GM12878 (cell line): ENCODE results near the gene DOCK7. TPM values are rescaled to one million over a fixed set of nuclear protein-coding genes. Genes with fewer than 3 reads are reported as not detected.
A peak's percentile ranks its signal among the peaks of the same experiment; 100 is the strongest.

ENCODE experiments used
- ATAC-seq: fragments of 200-7000 bp; cut with Tn5 transposase; 3 replicates; pipeline ENCODE4 v1.9.1; 2020; ENCODE audit warnings: mild to moderate bottlenecking, moderate library complexity
- BruUV-seq: library from RNA; stranded (reverse); fragments of 400-500 nt; replicated peaks from 2 replicates; lab custom pipeline; 2021; lab: Mats Ljungman, UMichigan
- CTCF ChIA-PET: fragments of 300-600 bp; sonication (Branson Sonifier 250); formaldehyde crosslinking; extraction: SDS; loops from one replicate; lab custom pipeline; 2021; ENCODE audit warnings: inconsistent platforms; lab: Yijun Ruan, JAX
- POLR2A ChIA-PET: fragments of 350-600 bp; formaldehyde crosslinking; extraction: SDS; loops from one replicate; lab custom pipeline; 2021; ENCODE audit warnings: inconsistent platforms; lab: Charles Lee
- RAD21 ChIA-PET: fragments of 300-600 bp; sonication (Branson Sonifier 250); formaldehyde crosslinking; loops from one replicate; lab custom pipeline; 2023; ENCODE audit warnings: antibody characterized with exemption; ENCODE audit not compliant: unreplicated experiment; lab: Charles Lee
- SMC1A ChIA-PET: fragments of 300-600 bp; sonication (Branson Sonifier 250); formaldehyde crosslinking; loops from one replicate; lab custom pipeline; 2023; ENCODE audit not compliant: unreplicated experiment, uncharacterized antibody; lab: Charles Lee
- DNase-seq: peaks from one replicate; pipeline ENCODE4 v3.0.0-alpha.2; 2011; ENCODE audit warnings: low read depth, low spot score
- FAIRE-seq: peaks from 3 replicates; lab custom pipeline; 2011; peaks lifted over from hg19 to GRCh38; lab: Jason Lieb, UNC
- H2AFZ ChIP-seq: 2 replicates; pipeline ENCODE4 v1.6.0; 2011; ENCODE audit warnings: low read depth, low read length, control low read depth; ENCODE audit not compliant: control insufficient read depth
- H3K27ac ChIP-seq: 2 replicates; pipeline ENCODE4 v1.5.1; 2011; ENCODE audit warnings: control low read depth; ENCODE audit not compliant: control insufficient read depth, insufficient read depth
- H3K27me3 ChIP-seq, 2 experiments: replicated peaks in 1 of 2; 2 replicates each; pipeline versions ENCODE4 v1.6.0 to v1.6.1; 2011; ENCODE audit warnings: low read length in 1 of 2; ENCODE audit not compliant: control insufficient read depth in 2 of 2, insufficient read depth in 2 of 2
- H3K36me3 ChIP-seq, 2 experiments: 2 replicates each; pipeline ENCODE4 v1.5.1; 2011; ENCODE audit warnings: low read length in 1 of 2; ENCODE audit not compliant: control insufficient read depth in 2 of 2, insufficient read depth in 2 of 2
- H3K4me1 ChIP-seq: 2 replicates; pipeline ENCODE4 v1.6.1; 2011; ENCODE audit warnings: mild to moderate bottlenecking, low read length, moderate library complexity, mixed read lengths; ENCODE audit not compliant: control insufficient read depth, insufficient read depth
- H3K4me2 ChIP-seq: 2 replicates; pipeline ENCODE4 v1.6.0; 2011; ENCODE audit warnings: control low read depth; ENCODE audit not compliant: control insufficient read depth, insufficient read depth
- H3K4me3 ChIP-seq: fragments of 200-600 bp; sonication (generic); 2 replicates; pipeline ENCODE4 v1.5.1; 2016
- H3K79me2 ChIP-seq: 2 replicates; pipeline ENCODE4 v1.6.0; 2011; ENCODE audit warnings: low read length; ENCODE audit not compliant: control insufficient read depth, insufficient read depth
- H3K9ac ChIP-seq: 2 replicates; pipeline ENCODE4 v1.8.0; 2011; ENCODE audit warnings: low read length, control low read depth, mixed read lengths; ENCODE audit not compliant: control insufficient read depth, insufficient read depth
- H3K9me3 ChIP-seq: replicated peaks from 3 replicates; pipeline ENCODE4 v1.5.1; 2011; ENCODE audit warnings: mild to moderate bottlenecking, low read length; ENCODE audit not compliant: control insufficient read depth, insufficient read depth
- H4K20me1 ChIP-seq: 2 replicates; pipeline ENCODE4 v1.6.0; 2011; ENCODE audit not compliant: control insufficient read depth, insufficient read depth
- ASH2L ChIP-seq: fragments of 300-600, 200-600 bp; sonication (generic); IDR thresholded peaks from 2 replicates; pipeline ENCODE4 v1.6.1; 2017; ENCODE audit warnings: low read depth, mild to moderate bottlenecking, borderline replicate concordance
- BHLHE40 ChIP-seq, 2 experiments: fragments of 450-650 bp in 1 of 2; IDR thresholded peaks; 2 replicates each; pipeline ENCODE4 v1.6.1; 2011 to 2017; ENCODE audit warnings: low read depth in 2 of 2, borderline replicate concordance in 1 of 2, improper control_type of control experiment in 1 of 2, low read length in 1 of 2, mild to moderate bottlenecking in 1 of 2
- CHD1 ChIP-seq: IDR thresholded peaks from 2 replicates; pipeline ENCODE4 v1.6.1; 2012; ENCODE audit warnings: low read depth, low read length, improper control_type of control experiment
- EED ChIP-seq: sonication (generic); IDR thresholded peaks from 2 replicates; pipeline ENCODE4 v1.6.1; 2016; ENCODE audit warnings: antibody characterized with exemption, low read depth
- KDM1A ChIP-seq: fragments of 200-600 bp; sonication (generic); IDR thresholded peaks from 2 replicates; pipeline ENCODE4 v1.6.1; 2016; ENCODE audit warnings: borderline replicate concordance
- MTA3 ChIP-seq: IDR thresholded peaks from 2 replicates; pipeline ENCODE4 v1.6.1; 2012; ENCODE audit warnings: low read length, inconsistent platforms, borderline replicate concordance
- MYC ChIP-seq: IDR thresholded peaks from 2 replicates; pipeline ENCODE4 v1.6.1; 2011; ENCODE audit warnings: mild to moderate bottlenecking, low read length, moderate library complexity, inconsistent platforms; ENCODE audit not compliant: insufficient read depth, insufficient replicate concordance, insufficient read length, severe bottlenecking
- POLR2A ChIP-seq: IDR thresholded peaks from 2 replicates; pipeline ENCODE4 v1.6.1; 2011; ENCODE audit warnings: low read depth, mild to moderate bottlenecking, low read length
- RAD21 ChIP-seq: IDR thresholded peaks from 2 replicates; pipeline ENCODE4 v1.6.1; 2011; ENCODE audit warnings: mild to moderate bottlenecking, low read depth, low read length, moderate library complexity; ENCODE audit not compliant: insufficient read depth
- SMAD1 ChIP-seq: fragments of 450-650 bp; IDR thresholded peaks from 2 replicates; pipeline ENCODE4 v1.6.1; 2018; ENCODE audit warnings: mild to moderate bottlenecking, low read depth; ENCODE audit not compliant: partially characterized antibody
- STAT1 ChIP-seq: fragments of 450-650 bp; conservative IDR thresholded peaks from 2 replicates; pipeline ENCODE4 v1.6.1; 2014; ENCODE audit warnings: antibody characterized with exemption, mild to moderate bottlenecking
- TCF3 ChIP-seq: IDR thresholded peaks from 2 replicates; pipeline ENCODE4 v1.6.1; 2012; ENCODE audit warnings: low read depth, mild to moderate bottlenecking, low read length, borderline replicate concordance; ENCODE audit not compliant: insufficient read depth
- WRNIP1 ChIP-seq: IDR thresholded peaks from 2 replicates; pipeline ENCODE4 v1.6.1; 2011; ENCODE audit warnings: low read depth, low read length, improper control_type of control experiment, borderline replicate concordance
- ZBTB11 ChIP-seq: fragments of 450-650 bp; formaldehyde crosslinking; IDR thresholded peaks from 2 replicates; pipeline ENCODE4 v1.5.0; 2022; ENCODE audit warnings: mild to moderate bottlenecking, missing genetic modification characterization
- WGBS: methylation state at CpG from one replicate; pipeline ENCODE4 v1.1.6; 2016; ENCODE audit warnings: low lambda C conversion rate; ENCODE audit not compliant: insufficient replicate concordance, insufficient coverage; ENCODE audit errors: missing lambda C conversion rate; 5-methylcytosine and 5-hydroxymethylcytosine counted together
- in situ Hi-C: fragments of 300-500 bp; cut with MboI; formaldehyde crosslinking; loops from 9 replicates; pipeline ENCODE4 v1.14.3; 2018; ENCODE audit warnings: mixed read lengths
- intact Hi-C: fragments of 100-400 bp; cut with micrococcal nuclease; formaldehyde crosslinking; loops from one replicate; pipeline ENCODE4 v1.14.2; 2022; ENCODE audit not compliant: unreplicated experiment
- polyA plus RNA-seq, 11 experiments: library from polyadenylated mRNA; depleted of rRNA in 4 of 11; unstranded in 6 of 11; stranded (reverse) in 5 of 11; fragments of >200 nt; fragmentation: Nextera tagmentation in 4 of 11; fragmentation: Illumina TruSeq in 1 of 11; extraction: Ambion mirVana in 4 of 11; extraction: Trizol in 1 of 11; gene quantifications; 1 replicate in 1 of 11; 2 replicates in 10 of 11; pipeline versions ENCODE4 v1.2.1 to v1.2.3, GENCODE V29; 2011 to 2016; ENCODE audit warnings: inconsistent platforms in 2 of 11, missing spikeins in 2 of 11, low read depth in 1 of 11
- total RNA-seq, 4 experiments: library from RNA; depleted of rRNA in 3 of 4; stranded (reverse); fragments of >200 nt in 3 of 4; fragmentation: Illumina TruSeq in 1 of 4; extraction: Trizol in 1 of 4; gene quantifications; 2 replicates each; pipeline versions ENCODE4 v1.2.1 to v1.2.3, GENCODE V29; 2013 to 2021

The DOCK7 gene
- total and polyA plus RNA-seq, 10 of the 15 experiments (the other 5 are each of a cell fraction or from before 2014, with no cell fraction given) = 4.8 to 34.6 (median 26.9) TPM

GRCh38 chr1:62438163-62438562 lies 250.0 kb downstream of the DOCK7 start:
- BruUV-seq = TSS peak; percentile 46
- SMC1A ChIA-PET = interaction anchor here (1.2 kb wide), 1 partner anchor 10 kb away, joined by 3 read pairs; no protein-coding TSS in a partner anchor
- no peak for FAIRE-seq

GRCh38 chr1:62437273-62437940 lies 250.8 kb downstream of the DOCK7 start:
- BruUV-seq = no TSS peak
- H3K9ac ChIP-seq = peak overlapping the region; percentile 89
- intact Hi-C loops (loop anchor here (2.0 to 5.0 kb wide), 4 partner anchors 185 to 350 kb away; partner anchors contain the start of gene DOCK7), in situ Hi-C loops (no loop called here)
- under 1% methylated on average over 59 of the region's 68 CpGs for WGBS
- no peak for DNase-seq
- ChIA-PET SMC1A (interaction anchor here (1.2 kb wide), 1 partner anchor 11 kb away, joined by 3 read pairs; no protein-coding TSS in a partner anchor), POLR2A (interaction anchor here (0.5 kb wide), 1 partner anchor 174 kb away, joined by 4 read pairs; no protein-coding TSS in a partner anchor), RAD21 (no interaction called here), CTCF (no interaction called here)
- H3K36me3 ChIP-seq = no peaks in the 10 kb centered on the region
- H4K20me1 ChIP-seq = no peaks in the 10 kb centered on the region
- peak; percentile 6 for ATAC-seq
- FAIRE-seq = no peak
- no peaks in the 10 kb centered on the region for H3K4me1 ChIP-seq
- H3K27me3 ChIP-seq = no peaks in the 10 kb centered on the region
- peak overlapping the region; percentile 95 for H3K27ac ChIP-seq
- no peaks in the 10 kb centered on the region; the same call in 2 of the 3 replicates for H3K9me3 ChIP-seq
- peak overlapping the region; percentile 88 for H3K4me3 ChIP-seq
- peaks cover 57% of the 10 kb centered on the region for H3K79me2 ChIP-seq
- H2AFZ ChIP-seq = peak overlapping the region; percentile 79
- peak overlapping the region; percentile 72 for H3K4me2 ChIP-seq
- peak; percentile 39 for TF ChIP-seq MYC
- no peak for TF ChIP-seq SMAD1
- peak; percentile 46 for TF ChIP-seq POLR2A
- no peak for TF ChIP-seq ZBTB11 (CRISPR knock-in tag)
- TF ChIP-seq EED = 0 out of 2 replicates have a peak, but pooled peaks have one; percentile 4
- TF ChIP-seq KDM1A = no peak
- TF ChIP-seq BHLHE40 (IDR thresholded peaks at IDR 0.05; ENCODE audit: borderline replicate concordance in 1 of 2, low read depth in 2 of 2, low read length in 1 of 2) = no peak
- no peak for TF ChIP-seq TCF3
- no peak for TF ChIP-seq MTA3
- no peak for TF ChIP-seq RAD21
- 0 out of 2 replicates have a peak, but pooled peaks have one; percentile 12 for TF ChIP-seq ASH2L

More at GRCh38 chr1:62438163-62438562, 250.0 kb downstream of the DOCK7 start:
- no peak overlapping the region for H2AFZ ChIP-seq
- H4K20me1 ChIP-seq = no peaks in the 10 kb centered on the region
- ChIA-PET RAD21 (no interaction called here), POLR2A (interaction anchor here (0.6 kb wide), 1 partner anchor 300 kb away, joined by 3 read pairs; no protein-coding TSS in a partner anchor), CTCF (no interaction called here)
- no peaks in the 10 kb centered on the region for H3K36me3 ChIP-seq
- in situ Hi-C loops (no loop called here), intact Hi-C loops (loop anchor here (5.0 kb wide), 3 partner anchors 184 to 349 kb away; no protein-coding TSS in a partner anchor)
- H3K27me3 ChIP-seq = no peaks in the 10 kb centered on the region
- H3K9me3 ChIP-seq = no peaks in the 10 kb centered on the region; the same call in 2 of the 3 replicates
- peak overlapping the region; percentile 89 for H3K9ac ChIP-seq
- no peaks in the 10 kb centered on the region for H3K4me1 ChIP-seq
- H3K4me3 ChIP-seq = peak overlapping the region; percentile 88
- peak overlapping the region; percentile 95 for H3K27ac ChIP-seq
- ATAC-seq (no peak), DNase-seq (no peak)
- peak overlapping the region; percentile 72 for H3K4me2 ChIP-seq
- under 1% methylated on average over 7 of the region's 7 CpGs for WGBS
- TF ChIP-seq WRNIP1 (0 out of 2 replicates have a peak, but pooled peaks have one; percentile 88), STAT1 (no peak), CHD1 (peak; percentile 58; the same call in 1 of the 2 replicates)
- H3K79me2 ChIP-seq = peaks cover 65% of the 10 kb centered on the region
